Measurements from ENCODE around the gene DLG1.
"Not testable (repeated sequence)": the region's sequence is repeated elsewhere in the genome, so short reads cannot be mapped to it uniquely, and the experiment has no call there.

The DLG1 gene

DNA sequence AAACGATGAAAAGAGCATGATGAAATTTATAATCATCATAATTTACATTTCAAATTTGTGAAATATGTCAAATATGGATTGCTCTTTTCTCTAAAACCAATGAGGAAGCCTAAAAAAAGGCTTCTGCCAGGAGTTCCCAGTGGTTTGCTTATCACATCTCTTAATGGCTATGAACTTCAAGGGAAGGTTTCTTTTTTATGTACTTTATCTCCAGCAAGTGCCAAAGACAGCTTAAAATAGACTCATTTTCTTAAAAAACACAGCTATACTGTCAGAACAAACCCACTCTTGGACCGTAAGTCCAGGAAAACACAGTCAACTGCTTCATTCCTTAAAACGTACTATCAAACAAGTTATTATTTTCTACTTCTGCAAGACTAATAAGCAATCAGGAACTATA is 80.2 kb downstream of the DLG1 start:
- DNase-seq (ENCODE audit: insufficient read length, low spot score), result no peak
- FAIRE-seq, result peak; percentile 56

DNA sequence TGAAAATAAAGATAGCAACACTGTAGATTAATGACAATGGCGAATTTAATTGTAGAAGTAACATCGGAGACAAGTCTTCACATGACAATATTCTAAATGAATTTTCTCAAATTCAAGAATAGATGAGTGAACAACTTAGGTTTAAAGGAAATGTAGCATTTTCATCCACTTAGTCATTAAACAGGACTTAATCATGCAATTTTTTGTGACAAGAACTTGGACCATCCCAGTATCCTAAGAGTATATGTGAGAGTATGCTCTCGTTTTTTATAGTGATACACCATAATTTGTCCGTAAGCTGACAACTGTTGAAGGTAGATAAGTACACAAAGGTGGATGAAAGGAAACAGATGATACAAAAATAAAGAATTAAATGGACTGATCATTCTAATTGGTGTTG is 81.5 kb downstream of the DLG1 start:
- FAIRE-seq (no peak), DNase-seq (ENCODE audit: insufficient read length, low spot score) (no peak)

DNA sequence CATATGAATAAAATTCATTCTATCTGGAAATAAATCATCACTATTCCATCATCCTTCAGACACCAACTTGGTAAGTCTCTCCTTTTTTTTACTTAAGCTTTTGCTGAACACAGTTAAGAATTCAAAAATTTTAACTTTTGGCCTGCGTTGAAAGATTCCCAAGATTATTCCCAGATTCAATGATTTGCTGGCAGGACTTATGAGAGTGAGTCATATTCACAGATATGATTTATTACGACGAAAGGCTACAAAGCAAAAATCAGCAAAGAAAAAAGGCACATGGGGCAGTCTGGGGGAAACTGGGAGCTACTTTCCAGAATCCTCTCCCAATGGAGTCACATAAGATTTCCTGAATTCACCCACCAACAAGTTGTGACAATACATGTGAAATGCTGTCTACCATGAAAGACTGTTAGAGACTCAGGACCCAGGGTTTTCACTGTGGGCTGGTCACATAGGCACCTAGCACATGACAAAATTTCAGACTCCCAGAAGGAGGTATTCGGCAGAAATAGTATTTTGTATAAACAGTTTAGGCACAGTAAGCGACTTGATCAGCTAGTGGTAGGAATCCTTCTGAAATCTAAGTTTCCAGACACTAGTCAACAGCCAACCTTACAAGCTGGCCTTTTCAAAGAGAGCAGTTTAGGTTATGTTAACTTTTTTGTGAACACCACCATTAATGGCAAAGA is 82.1 kb downstream of the DLG1 start:
- FAIRE-seq, result peak; percentile 26
- DNase-seq (ENCODE audit: insufficient read length, low spot score), result no peak

DNA sequence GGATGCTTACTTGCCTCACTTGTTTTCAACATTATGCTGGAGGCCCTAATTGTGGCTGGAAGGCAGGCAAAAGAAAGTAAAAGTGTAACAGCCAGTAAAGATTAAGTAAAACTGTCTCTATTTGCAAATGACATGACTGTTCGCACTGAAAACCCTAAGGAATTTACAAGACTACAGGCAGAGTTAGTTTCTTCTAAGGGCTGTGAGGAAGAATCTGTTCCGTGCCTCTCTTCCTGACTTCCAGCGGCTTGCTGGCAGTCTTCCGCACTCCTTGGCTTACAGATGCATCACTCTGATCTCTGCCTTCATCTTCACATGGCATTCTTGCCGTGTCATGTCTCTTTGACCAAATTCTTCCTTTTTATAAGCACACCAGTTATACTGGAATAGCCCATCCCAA is 86.1 kb downstream of the DLG1 start:
- DNase-seq (ENCODE audit: insufficient read length, low spot score), result no peak
- FAIRE-seq, result no peak

DNA sequence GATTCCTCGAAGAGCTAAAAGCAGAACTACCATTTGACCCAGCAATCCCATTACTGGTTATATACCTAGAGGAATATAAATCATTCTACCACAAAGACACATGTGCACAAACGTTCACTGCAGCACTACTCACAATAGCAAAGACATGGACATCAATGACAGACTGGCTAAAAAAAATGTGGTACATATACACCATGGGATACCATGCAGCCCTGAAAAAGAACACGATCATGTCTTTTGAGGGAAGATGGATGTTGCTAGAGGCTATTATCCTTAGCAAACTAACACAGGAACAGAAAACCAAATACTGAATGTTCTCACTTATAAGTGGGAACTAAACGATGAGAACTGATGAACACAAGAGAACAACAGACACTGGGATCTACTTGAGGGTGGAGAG is 86.7 kb downstream of the DLG1 start:
- not testable (repeated sequence) for FAIRE-seq

DNA sequence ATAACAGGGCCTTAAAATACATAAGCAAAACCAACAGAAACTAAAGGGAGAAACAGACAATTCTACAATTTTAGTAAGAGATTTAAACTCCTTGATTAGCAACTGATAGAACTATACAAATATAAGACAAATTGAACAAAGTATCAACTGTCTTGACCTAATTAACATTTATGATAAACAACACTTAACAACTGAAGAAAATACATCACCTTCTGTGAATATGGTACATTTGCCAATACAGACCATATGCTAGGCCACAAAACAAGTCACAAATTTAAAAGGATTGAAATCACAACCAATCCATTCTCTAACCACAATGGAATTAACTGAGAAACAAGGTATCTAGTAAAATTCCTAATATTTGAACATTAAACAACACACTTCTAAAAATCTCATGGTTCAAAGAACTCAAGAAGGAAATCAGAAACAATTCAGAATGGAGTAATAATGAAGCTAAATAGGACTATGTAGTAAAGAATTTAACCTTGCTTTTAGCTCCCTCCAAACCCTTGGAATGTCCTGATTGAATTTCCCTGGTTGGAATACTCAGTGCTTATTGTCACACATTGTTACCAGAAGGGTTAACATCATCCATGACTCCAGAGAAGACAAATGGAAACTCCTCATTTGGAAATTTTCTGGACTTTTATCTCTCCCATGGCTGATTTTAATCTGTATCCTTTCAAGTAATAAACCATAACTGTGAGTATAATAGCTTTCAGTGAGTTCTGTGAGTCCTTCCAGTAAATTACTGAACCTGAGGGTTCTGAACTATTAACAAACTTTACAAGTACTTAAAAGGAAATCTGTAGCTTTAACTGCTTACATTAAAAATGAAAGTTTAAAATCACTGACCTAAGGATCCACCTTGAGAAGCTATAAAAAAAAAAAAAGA is 88.8 kb downstream of the DLG1 start:
- FAIRE-seq (peak; percentile 66), DNase-seq (ENCODE audit: insufficient read length, low spot score) (no peak)

More for the DNA sequence above, 86.7 kb downstream of the DLG1 start:
- not testable (repeated sequence) for DNase-seq (ENCODE audit: insufficient read length, low spot score)

DNA sequence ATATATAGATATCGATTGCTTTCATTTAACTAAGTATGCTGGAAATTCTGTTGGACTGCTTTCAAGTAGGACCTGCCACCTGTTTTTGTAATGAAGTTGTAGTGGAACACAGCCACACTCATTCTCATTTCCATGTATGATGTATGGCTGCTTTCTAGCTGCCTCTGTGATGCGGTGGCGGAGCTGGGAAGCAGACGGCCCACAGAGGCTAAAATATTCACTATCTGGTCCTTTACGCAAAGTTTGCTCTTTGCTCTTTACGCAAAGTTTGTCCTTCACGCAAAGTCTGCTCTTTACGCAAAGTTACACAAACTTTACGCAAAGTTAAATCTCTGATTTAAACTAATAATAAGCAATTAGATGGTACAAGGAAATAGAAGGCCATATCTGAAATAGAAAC is 91.5 kb downstream of the DLG1 start:
- FAIRE-seq (no peak), DNase-seq (ENCODE audit: insufficient read length, low spot score) (no peak)

DNA sequence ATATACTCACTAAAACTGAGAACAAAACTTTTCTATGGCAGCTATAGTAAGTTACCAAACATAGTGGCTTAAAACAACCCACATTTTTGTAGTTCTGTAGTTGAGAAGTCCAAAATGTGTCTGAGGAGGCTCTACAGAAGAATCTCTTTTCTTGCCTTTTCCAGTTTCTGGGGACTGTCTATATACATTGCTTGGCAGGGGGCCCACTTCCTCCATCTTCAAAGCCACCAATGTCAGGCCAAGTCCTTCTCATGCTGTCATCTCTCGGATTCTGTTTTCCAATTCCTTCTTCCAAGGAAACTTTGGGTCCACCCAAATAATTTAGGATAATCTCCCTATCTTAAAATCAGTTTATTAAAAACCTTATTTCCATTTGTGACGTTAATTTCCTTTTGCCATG is 92.7 kb downstream of the DLG1 start:
- DNase-seq (ENCODE audit: insufficient read length, low spot score), result no peak
- no peak for FAIRE-seq

DNA sequence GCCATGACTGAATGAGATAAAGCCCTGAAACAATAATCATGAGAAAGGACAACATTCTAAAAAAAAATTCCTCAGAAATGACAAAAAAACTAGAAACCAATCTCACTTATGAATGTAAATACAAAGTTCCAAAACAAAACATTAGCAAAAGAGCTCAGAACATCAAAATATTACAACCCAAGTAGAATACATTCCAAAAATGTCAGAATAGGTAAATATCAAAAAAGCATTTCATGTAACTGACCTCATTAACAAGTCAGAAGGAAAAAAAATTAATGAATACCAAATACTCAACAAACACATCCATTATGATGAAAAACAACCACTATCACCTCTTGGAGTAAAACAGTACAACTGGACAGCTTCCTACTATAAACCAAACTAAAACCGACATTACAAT is 93.1 kb downstream of the DLG1 start:
- FAIRE-seq, result no peak
- no peak for DNase-seq (ENCODE audit: insufficient read length, low spot score)

DNA sequence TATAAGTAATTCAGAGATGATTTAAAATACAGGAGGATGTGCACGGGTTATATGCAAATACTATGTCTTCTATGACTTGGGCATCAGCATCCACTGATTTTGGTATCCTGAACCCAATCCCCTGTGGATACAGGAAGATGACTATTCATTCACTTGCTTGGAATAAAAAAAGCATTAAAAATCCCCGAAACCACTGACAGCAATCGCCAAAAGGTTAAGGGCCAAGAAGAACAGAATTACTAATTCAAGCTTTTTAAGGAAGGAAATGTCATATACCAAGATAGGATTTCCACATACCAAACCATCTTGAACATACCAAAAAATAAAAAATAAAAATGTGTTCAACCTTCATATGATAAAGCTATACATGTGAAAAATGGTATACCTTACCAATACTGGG is 93.7 kb downstream of the DLG1 start:
- no peak for DNase-seq (ENCODE audit: insufficient read length, low spot score)
- no peak for FAIRE-seq

DNA sequence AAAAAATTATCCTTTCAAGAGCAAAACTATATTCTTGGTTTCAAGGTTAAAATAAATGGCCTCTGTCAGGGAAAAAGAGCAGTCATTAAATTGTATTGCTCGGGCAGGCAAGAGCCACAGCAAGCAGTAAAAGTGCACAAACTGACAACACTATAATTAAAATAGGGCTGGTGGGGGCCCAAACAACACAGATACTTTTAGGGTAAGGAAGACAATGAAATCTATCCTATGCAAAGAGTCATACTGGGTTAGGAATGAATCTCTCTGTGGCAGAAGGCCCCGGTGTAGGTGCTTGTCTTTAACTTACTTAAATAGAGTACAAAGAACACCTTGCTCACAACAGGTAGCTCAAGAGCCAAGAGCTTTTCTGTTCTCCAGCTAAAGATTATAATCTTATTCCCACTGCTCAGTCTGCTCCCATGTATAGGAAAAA is 94.7 kb downstream of the DLG1 start:
- FAIRE-seq (no peak), DNase-seq (ENCODE audit: insufficient read length, low spot score) (no peak)

DNA sequence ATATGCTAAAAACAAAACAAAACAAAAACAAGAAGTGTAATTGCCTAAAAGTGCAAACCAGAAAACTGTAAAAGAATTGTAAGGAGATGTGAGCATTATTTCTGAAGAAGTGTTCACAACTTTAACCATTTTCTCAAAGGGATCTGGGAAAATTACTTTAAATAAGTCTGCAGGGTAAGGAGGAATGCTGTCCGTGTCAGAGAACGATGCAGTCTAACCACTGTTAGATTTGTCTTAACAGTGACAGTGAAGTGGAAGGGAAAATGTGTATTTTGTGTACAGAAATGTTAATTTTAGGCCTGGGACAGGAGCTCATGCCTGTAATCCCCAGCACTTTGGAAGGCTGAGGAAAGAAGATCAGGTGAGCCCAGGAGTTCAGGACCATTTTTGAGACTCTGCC is 95.7 kb downstream of the DLG1 start:
- no peak for DNase-seq (ENCODE audit: insufficient read length, low spot score)
- FAIRE-seq, result no peak

DNA sequence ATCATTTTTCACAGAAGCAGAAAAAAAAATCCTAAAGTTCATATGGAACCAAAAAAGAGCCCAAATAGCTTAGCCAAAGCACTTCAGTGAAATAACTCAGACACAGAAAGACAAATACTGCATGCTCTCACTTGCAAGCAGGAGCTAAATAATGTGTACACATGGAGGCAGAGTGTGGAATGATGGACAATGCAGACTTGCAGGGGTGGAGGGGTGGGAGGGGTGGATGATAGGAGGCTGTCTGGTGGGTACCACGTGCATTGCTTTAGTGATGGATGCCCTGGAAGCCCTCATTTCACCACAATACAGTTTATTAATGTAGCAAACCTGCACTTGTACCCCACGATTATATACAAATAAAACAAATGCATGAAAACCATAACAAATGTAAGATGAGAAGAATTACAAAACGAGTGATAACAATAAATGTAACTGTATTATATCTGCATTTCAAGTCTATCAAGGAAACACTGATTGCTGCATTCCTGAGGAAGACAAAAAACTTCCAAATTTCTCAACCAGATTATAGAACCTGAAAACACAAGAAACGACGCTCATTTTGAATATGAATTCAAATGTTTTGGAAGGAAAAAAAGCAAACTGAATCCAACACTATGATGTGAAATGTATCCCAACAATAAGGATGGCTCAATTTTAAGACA is 96.5 kb downstream of the DLG1 start:
- FAIRE-seq (no peak), DNase-seq (ENCODE audit: insufficient read length, low spot score) (no peak)

DNA sequence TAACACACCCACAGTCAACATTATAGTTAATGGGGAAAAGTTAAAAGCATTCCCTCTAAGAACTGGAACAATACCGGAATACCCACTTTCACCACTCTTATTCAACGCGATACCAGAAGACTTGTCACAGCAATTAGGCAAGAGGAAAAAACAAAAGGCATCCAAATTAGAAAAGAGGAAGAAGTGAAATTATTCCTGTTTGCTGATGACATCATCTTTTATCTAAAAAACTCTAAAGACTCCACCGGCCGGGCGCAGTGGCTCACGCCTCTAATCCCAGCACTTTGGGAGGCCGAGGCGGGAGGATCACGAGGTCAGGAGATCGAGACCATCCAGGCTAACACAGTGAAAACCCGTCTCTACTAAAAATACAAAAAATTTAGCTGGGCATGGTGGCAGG is 97.6 kb downstream of the DLG1 start:
- FAIRE-seq; DNase-seq (ENCODE audit: insufficient read length, low spot score): not testable (repeated sequence)

DNA sequence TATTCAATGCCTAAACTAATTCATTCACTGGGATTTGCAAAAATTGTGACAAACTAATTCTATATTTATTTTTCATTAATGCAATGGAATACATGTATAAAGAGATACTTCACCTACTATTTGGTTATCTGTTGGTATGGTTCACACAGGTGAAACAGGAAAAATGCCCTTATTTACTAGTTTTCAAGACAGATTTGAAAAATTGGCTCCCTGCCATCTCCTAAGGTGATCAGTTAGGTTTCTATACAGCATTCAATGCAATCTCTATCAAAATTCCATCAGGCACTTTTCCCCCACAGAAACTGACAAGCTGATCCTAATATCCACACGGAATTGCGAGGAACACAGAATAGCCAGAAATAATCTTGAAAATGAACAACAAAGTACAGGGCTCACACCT is 101.1 kb downstream of the DLG1 start:
- no peak for DNase-seq (ENCODE audit: insufficient read length, low spot score)
- no peak for FAIRE-seq

DNA sequence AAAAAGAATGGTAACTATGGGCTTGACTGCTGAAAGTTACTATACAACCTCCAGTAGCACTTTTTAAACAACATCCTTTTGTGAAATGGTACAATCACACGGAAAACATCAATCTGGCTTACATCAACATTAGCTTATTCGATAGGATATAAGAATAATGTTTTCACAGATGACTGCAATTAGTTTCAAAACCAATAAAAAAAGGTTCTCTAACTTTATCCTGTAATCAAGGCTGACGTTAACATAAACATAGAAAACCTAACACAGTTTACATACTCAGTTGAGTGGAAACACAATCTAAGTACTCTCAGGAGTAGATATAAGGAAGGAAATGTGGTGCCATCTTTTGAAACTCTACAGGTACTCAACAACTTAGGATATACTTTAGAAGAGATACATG is 102.2 kb downstream of the DLG1 start:
- FAIRE-seq, result peak; percentile 26

DNA sequence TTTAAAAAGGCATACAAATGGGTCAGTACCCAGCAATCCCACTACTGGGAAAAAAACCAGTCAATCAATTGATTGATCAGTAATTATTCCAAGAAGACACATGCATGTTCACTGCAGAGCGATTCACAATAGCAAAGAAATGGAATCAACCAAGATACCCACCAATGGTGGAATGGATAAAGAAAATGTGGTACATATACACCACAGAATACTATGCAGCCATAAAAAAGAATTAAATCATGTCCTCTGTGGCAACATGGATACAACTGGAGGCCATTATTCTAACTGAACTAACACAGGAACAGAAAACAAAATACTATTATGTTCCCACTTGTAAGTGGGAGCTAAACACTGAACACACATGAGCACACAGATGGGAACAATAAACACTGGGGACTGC is 103.1 kb downstream of the DLG1 start:
- DNase-seq (ENCODE audit: insufficient read length, low spot score) (no peak), FAIRE-seq (no peak)

More for the DNA sequence above, 102.2 kb downstream of the DLG1 start:
- DNase-seq (ENCODE audit: insufficient read length, low spot score), result no peak

DNA sequence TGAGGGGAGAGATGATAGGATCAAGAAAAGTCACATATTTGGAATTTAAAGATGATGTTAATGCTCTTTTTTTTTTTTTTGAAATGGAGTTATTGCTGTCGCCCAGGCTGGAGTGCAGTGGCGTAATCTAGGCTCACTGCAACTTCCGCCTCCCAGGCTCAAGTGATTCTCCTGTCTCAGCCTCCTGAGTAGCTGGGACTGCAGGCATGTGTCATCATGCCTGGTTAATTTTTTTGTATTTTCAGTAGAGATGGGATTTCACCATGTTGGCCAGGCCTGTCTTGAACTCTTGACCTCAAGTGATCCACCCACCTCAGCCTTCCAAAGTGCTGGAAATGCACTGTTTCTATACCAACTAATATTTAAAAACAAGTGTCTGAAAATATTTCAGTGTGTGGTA is 104.7 kb downstream of the DLG1 start:
- FAIRE-seq; DNase-seq (ENCODE audit: insufficient read length, low spot score): not testable (repeated sequence)

DNA sequence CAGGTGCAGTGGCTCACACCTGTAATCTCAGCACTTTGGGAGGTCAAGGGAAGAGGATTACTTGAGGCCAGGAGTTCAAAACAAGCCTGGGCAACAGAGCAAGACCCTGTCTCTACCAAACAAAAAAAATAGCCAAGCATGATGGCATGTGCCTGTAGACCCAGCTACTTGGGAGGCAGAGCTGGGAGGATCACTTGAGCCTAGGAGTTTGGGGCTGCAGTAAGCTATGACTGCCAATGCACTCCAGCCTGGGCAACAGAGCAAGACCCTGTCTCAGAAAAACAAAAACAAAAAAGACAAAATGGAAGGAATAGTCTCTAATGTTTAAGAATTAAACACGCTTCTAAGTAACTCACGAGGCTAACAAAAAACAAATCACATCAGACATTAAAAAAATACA is 106.5 kb downstream of the DLG1 start:
- FAIRE-seq (no peak), DNase-seq (ENCODE audit: insufficient read length, low spot score) (no peak)

DNA sequence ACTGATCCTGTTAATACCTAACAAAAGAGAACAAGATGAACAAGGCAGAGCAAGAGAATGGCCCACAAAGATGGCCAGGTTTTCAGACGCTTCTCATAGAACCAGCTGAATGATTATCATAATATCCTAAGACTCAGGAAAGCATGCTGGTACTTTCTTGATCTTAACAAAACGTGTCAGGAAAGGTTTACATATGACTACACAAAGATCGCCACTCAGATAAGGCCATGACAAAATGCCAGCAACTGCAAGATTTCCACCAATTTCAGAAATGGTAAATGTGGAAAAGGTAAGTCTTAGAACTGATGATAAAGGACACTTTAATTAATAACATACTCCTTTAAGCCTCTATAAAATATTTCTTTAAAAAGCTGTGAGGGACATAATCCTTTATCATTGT is 108.8 kb downstream of the DLG1 start:
- DNase-seq (ENCODE audit: insufficient read length, low spot score) (no peak), FAIRE-seq (peak; percentile 81)

DNA sequence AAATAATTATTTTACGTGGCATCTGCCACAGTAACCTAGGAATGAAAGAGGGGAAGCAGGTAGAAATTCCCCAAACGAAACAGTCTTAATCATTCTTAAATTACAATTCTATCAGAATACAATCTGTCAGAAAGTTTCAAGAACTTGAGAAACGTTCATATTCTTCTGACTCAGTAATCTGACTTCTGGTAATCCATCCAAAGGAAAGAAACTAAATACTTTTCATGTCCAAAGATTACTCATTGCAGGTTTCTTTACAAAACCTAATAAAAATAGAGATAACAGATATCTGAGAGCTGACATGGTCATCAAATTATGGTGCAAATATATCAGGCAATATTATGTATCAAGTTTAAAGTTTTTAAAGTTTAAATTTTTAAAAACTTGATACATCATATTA is 109.4 kb downstream of the DLG1 start:
- no peak for FAIRE-seq

More for the DNA sequence above, 109.4 kb downstream of the DLG1 start:
- no peak for DNase-seq (ENCODE audit: insufficient read length, low spot score)
